DMS53 treated with DMSO at 0.1 percent for 48 hours (cell line): ENCODE results near the gene SUSD6.
"Not testable (repeated sequence)": the region's sequence is repeated elsewhere in the genome, so short reads cannot be mapped to it uniquely, and the experiment has no call there.

Experiments
- DNase-seq: peaks from one replicate; lab custom pipeline; 2025; ENCODE audit not compliant: unreplicated experiment; lab: John Stamatoyannopoulos, UW

The SUSD6 gene

GRCh38 chr14:69693801-69694729 is 82.7 kb downstream of the SUSD6 start:
- no peak for DNase-seq

GRCh38 chr14:69694730-69695281 is 83.4 kb downstream of the SUSD6 start:
- DNase-seq: no peak

GRCh38 chr14:69695322-69696203 is 84.2 kb downstream of the SUSD6 start:
- peak; percentile 67 for DNase-seq

- DNase-seq: peak; percentile 67
Measured at GRCh38 chr14:69696204-69696527, 84.8 kb downstream of the SUSD6 start.

GRCh38 chr14:69696633-69697557 is 85.5 kb downstream of the SUSD6 start:
- no peak for DNase-seq

- DNase-seq: no peak
Measured at GRCh38 chr14:69698572-69698971, 87.2 kb downstream of the SUSD6 start.

- not testable (repeated sequence) for DNase-seq
Measured at GRCh38 chr14:69699243-69699642, 87.8 kb downstream of the SUSD6 start.

- peak; percentile 77 for DNase-seq
Measured at GRCh38 chr14:69699748-69700303, 88.4 kb downstream of the SUSD6 start.

GRCh38 chr14:69700575-69700974 is 89.2 kb downstream of the SUSD6 start:
- no peak for DNase-seq

- DNase-seq: no peak
Measured at GRCh38 chr14:69701291-69701690, 89.9 kb downstream of the SUSD6 start.

GRCh38 chr14:69701857-69702256 is 90.5 kb downstream of the SUSD6 start:
- no peak for DNase-seq

GRCh38 chr14:69703047-69704039 is 91.9 kb downstream of the SUSD6 start:
- DNase-seq: peak; percentile 86

GRCh38 chr14:69704319-69704718 is 92.9 kb downstream of the SUSD6 start:
- DNase-seq: no peak

GRCh38 chr14:69705706-69706105 is 94.3 kb downstream of the SUSD6 start:
- no peak for DNase-seq

GRCh38 chr14:69708049-69708448 is 96.7 kb downstream of the SUSD6 start:
- DNase-seq: no peak

- no peak for DNase-seq
Measured at GRCh38 chr14:69708586-69709560, 97.5 kb downstream of the SUSD6 start.

GRCh38 chr14:69710378-69710777 is 99.0 kb downstream of the SUSD6 start:
- no peak for DNase-seq

- peak; percentile 74 for DNase-seq
Measured at GRCh38 chr14:69711065-69711464, 99.7 kb downstream of the SUSD6 start.
